Stimulated activated CD4-positive, alpha-beta T cell treated with anti-CD3 and anti-CD28 coated beads, TNF-alpha, amount 100 ng/mL, for 1 hour (primary cell): ENCODE measurements around the gene PTPRG.

Experiments
- DNase-seq, 3 donors: peaks; one replicate each; pipeline ENCODE4 v3.0.0-alpha.2; 2020; ENCODE audit warnings: low read depth in 3 of 3, low spot score in 1 of 3

Gene PTPRG

DNA sequence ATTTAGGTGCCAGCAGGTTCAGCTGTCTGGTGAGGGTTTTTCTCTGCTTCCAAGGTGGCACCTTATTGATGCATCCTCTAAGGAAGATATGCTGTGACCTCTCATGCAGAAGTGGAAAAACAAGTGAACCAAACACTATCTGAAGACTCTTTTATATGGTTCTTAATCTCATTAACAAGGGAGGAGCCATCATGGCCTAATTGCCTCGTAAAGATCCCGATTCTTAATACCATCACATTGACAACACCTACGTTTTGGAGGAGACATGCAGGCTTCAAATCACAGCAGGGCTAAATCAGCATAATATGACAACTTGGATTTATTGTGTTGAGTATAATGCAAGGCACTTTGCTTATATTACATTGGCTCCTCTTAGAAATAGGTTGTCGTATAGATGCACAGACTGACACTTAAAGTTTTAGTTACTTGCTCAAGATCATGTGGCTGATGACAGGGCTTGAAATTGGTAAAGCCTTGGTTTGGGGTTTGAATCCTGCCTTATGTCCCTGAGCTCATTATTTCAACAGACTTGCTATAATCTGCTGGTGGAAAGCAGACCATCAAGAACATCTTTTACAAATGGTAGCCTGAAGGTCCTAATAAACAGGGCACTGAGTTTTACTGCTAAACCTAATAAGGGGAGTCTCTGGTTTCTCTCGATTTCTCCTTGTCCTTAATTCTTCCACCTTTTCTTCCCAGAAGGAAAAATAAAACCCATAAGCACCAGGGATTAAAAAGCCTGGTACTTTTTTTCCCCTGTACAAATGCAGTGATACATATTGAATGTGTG, 88.2 kb downstream of the PTPRG start:
- DNase-seq, result no peak

DNA sequence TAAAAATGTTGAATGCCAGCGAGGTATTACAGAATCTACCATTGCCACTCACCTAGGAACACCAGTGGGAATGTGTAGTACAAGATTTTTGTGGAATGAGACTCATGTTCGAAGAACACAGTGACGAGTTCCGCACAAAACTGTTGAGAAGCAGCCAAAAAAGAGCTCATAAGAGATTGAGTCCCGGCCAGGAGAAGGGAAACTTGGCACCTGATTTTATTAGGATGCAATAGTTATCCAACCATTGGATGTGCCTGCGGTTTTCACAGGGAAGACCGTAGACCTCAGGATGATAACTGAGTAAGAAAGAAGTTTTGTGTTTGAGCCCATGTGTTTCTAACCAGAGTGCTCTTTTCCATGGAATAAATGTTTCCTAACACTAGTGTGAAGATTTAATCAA, 88.9 kb downstream of the PTPRG start:
- DNase-seq, result no peak

DNA sequence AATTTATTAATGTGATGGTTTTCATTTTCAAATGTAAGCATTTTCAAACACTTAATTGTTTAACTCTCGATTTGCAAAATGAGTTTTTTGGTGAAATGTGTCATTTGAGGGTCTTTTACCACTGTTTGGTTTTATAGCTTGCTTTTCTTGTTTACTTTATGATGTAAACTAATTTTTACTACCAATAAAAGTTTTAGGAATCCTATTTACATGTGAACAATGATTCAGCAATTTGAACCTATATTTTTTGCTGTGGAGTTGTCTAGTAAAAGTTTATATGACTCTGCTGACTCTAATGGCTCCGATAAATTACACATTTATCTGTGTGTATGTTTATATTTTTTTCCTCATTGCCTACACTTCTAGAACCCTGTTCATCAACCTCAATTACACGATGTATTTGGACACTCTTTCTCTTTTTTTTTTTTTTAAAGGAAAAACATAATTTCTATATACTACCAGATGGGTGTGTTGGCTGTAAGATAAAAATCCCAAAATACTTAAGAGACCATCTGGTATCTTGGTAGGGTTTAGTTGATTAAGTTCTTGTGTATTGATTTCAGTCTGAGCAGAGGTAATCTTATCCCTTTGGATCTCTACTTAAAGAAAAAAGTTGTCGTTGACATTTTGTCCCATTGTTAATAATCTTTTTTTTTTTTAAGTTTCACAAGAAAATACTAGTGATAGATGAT, 89.5 kb downstream of the PTPRG start:
- DNase-seq, result no peak

DNA sequence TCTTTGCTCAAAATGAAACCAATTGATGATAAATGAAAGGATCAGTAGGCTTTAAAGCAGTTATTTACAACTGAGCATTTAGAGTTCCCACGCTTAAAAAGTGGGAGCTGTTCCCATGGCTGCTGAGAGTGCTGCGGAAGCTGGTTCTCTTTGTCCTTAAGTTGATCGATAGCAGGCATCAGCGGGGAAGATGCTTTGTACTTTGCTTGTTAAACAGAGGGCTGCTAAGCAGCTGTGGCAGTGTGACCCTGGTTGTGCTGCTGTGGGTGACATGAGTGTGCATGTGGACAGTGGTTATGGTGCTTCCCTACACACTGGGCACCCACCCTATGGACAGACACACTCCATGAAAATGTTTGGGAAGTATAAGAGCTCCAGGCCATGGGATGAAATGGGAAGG, 96.3 kb downstream of the PTPRG start:
- DNase-seq, result no peak

DNA sequence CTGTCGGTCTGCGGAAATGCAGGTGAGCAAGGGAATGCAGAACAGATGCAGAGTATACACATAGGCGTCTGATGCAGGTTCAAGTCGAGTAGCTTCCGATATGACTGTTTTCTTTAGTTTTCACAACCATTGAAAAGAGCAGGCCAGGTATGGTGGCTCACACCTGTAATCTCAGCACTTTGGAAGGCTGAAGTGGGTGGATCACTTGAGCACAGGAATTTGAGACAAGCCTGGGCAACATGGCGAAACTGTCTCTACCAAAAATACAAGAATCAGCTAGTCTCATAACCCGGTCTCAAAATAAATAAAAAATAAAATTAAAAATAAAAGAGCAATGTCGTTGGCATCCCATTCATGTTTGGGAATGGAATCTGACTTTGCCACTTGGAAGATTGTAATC, 101.5 kb downstream of the PTPRG start:
- DNase-seq, result no peak

DNA sequence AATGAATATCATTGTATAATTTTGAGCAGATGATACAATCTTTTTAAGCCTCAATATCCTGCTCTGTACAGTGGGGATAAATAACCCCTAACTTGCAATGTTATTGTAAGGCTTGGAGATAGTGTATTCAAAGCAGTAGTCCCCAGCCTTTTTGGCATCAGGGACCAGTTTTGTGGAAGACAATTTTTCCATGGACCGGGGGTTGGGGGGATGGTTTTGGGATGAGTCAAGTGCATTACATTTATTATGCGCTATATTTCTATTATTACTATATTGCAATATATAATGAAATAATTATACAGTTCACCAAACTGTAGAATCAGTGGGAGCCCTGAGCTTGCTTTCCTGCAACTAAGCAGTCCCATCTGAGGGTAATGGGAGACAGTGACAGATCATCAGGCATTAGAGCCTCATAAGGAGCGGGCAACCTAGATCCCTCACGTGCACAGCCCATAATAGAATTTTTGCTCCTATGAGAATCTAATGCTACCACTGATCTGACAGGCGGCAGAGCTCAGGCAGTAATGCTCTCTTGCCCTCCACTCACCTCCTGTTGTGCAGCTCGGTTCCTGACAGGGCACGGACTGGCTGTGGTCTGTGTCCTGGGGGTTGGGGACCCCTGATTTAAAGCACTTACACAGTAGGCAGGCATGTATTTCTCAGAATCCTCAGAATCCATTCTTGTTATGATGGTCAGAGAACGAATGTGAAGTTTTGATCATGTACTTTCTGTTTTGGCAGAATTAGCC, 102.2 kb downstream of the PTPRG start:
- DNase-seq, result no peak

DNA sequence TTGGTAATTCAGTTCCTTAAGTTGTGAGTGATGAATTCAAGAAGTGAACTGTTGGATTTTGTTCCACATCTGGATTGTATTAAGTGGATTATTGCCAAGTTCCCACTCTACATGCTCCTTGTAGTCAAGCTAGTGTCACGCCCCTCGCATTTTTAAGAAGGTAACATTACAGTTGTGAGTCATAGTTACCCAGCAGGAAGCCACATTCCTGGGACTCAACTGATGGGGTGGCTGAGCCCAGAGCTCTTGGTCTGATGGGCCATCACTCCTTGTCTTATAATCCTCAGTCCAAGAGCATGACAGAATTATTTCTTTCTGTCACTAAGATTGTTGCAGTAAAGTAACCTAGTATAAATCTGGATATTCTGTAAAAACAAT, 102.7 kb downstream of the PTPRG start:
- no peak for DNase-seq

DNA sequence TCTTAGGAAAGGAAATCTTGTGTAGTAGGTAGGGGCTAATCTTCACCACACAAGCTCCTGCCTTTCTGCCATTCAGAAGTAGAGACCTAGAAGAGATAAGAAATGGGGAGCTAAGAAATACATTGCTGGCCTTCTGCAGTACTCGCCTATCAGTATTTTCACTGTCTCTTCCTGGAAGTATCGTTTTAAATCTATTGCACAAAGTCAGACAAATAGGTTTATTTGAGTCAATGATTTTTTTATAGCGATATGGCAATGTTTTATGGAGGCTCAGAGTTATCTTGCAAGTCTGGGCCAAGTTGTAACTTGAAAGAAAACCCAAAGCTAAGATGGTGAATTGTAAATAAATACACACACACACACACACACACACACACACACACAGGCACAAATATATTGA, 103.8 kb downstream of the PTPRG start:
- no peak for DNase-seq

DNA sequence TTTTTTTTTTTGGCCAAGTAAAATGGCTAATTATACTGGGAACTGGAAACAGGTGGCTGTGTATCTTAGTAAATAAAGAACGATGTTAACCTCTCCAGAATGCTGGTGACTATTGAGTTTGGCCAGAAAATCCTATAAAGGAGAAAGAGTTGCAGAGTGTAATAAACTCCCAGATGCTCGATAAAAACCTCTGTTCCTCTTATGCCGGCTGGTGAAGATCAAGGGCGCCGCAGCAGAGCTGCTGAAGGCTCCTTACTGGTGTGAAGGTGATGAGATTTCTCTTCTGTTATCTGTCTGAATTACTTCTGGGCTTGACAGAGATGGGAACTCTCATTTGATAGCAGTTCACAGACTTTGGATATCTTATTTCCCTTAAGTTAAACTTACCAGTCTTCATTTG, 104.6 kb downstream of the PTPRG start:
- DNase-seq, result no peak

DNA sequence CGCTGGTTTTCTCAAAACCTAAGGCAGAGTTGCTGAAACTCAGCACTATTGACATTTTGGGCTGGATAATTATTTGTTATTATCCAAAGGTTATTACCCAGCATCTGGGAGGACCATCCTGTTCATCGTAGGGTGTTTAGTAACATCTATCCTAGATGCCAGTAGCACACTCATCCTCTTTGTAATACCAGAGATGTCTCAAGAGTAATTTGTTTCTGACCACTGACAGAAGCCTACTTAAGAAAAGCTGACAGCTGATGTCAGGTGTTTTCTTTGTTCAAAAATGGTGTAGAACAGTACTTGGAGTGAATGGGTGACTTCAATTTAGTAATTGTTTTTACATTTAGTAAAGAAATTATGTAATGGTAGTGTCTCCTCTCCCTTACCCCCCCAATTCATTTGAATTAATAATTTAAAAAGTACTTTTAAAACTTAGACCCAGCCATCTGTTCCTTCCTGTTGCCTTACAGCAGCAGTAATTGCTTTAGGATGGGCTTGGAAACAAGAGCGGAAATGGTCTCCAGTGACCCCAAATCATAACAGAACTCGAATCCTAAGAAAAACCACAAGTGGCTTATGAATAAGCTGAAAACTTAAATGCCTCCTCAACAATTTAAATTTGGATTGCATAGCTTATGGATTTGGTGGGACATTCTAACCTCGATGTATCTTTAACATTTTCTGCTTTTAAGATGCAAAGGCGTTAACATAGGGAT, 105.4 kb downstream of the PTPRG start:
- DNase-seq, result no peak

DNA sequence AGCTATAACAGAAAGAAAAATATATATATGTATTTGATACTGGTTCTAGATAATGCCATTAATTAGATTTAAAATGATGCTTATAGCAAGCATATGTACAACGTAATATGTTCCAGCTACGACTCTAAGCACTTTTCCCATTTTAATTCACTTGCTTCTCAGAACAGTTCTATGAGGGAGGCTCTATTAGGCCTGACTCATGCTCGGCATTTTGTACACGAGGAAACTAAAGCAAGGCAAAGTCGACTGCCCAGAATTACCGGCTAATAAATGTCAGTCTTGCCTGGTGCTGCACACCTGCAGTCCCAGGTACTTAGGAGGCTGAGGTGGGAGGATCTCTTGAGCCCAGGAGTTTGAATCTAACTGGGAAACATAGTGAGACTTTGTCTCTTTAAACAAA, 106.0 kb downstream of the PTPRG start:
- DNase-seq, result no peak

DNA sequence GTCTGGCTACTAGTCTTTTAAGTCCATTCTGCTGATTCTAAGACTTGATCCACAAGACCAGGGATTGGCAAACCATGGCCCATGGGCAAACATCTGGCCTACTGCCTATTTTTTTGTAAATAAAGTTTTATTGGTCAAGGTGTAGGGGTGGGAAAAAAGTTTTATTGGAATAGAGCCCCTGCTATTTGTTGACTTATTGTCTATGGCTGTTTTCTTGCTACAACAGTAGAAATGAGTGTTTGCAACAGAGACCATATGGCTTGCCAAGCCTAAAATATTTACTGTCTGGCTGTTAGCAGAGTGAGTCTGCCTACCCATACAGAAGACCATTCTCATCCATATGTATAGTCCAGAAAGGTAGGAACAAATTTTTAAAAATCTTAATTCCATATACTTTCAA, 106.4 kb downstream of the PTPRG start:
- no peak for DNase-seq

DNA sequence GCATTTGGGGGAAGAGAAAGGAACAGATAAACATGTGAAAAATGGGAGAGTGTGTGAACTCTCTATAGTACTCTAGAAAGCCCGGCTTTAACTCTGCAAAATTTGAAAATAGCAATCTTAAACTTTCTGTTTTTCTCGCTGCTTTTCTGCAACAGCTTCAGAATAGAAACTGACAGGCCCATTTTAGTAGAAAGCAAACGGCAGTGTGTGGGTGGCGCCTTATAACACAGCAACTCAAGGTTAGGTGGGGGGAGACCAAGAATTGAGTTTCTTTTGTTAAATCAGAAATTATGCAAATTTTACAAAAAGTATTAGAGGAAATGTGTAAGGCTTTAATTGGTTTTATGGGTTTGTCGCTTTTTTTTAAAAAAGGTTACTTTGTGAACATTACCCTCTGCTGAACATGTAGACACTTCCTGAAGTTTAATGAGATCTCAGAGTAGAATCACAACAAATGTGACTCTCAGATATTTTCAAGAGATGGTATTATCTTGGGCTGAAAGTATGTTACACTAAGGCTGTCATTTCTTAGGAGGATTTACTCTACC, 107.0 kb downstream of the PTPRG start:
- DNase-seq, result no peak

DNA sequence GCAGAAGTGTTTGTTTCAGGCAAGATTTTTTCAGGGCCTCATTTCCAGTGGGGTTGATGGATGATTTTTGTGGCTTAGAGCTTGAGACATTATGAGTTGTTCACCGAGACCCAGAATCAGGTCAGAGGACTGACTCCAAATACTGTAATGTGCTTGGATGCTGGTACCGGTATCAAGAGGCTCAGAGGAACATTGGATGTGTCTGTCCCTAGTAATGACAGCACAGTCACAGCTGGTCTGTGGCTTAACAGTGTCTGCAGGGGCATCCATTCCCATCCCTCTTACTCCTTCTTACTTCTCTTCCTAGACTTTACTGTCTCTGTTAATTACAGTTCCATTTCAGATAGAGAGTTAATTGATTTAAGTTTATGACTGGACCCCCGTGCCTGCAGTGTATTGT, 107.8 kb downstream of the PTPRG start:
- no peak for DNase-seq

DNA sequence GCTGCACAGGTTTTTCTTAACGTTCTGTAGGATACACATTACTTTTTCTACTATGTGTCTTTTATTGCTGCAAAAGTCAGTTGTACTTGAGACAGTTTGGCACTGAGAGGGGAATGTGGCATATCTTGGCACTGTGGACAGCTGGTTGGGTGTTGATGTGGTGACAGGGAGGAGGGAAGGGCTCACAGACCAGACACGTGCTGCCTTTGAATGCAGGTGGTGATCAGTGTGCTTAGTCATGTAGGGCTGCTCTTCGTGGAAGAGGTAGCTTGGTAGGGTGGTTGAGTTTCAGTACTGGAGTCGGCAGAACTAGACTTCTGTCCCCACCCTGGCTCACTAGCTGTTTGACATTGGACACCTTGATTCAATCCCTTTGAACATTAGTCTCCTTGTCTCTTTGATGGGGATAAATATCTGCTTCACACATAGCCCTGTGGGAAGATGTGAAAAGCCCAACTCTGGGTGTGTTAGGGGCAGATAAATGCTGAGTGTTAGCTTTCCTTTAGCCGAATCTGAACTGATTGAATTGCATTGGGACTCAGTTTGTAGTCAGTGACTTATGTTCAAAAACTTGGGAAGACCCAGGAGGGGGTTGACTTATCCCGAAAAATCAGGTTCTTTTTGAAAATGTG, 108.4 kb downstream of the PTPRG start:
- DNase-seq, result no peak

DNA sequence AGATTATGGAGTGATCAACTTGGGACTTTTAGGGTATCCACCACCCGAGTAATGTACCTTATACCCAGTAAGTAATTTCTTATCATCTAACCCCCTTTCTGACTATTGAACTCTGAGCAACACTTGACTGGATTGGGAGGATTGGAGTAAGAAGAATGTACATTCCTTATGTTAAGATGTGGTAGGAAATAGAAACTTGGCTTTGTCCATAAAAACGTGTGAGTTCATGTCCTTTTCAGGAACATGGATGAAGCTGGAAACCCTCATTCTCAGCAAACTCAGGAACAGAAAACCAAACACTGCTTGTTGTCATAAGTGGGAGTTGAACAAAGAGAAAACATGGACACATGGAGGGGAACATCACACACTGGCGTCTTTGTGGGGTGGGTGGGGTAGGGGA, 112.3 kb downstream of the PTPRG start:
- DNase-seq, result no peak

DNA sequence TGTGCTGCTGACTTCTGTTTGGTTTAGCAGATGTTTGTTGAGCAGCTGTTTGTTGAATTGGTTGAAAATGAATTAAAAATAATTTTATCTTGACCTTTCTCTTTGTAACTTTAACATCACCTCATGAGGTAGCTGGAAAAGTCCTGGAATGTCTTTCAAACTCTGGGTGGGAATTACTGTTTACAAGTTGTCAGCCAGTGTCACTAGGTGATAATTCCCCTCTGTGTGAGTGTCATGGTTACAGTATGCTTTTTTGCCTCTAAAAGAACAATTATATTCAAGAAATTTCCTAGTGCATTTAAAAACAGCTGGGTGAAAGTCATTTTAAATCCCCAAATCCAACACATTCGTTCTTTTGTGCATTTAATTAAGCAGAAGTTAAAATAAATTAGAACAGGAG, 113.2 kb downstream of the PTPRG start:
- no peak for DNase-seq

DNA sequence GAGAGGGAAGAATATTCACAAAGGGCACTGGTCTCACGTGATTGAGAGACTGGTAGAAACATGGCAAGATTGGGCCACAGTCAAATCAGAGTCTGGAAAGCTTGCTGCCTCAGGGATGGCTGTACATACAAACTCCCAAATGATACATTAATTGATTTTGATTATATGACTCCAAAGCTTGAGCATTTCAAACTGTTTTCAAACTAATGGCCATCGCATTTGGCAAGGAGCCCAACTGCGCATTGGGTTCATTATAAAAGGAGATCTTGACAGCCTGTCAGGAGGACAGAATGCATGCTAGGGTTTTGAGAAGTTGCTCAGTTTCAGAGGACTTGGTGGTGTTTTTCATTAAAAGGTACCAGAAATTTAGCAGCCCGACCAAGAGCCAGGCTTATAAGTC, 117.7 kb downstream of the PTPRG start:
- DNase-seq, result no peak

DNA sequence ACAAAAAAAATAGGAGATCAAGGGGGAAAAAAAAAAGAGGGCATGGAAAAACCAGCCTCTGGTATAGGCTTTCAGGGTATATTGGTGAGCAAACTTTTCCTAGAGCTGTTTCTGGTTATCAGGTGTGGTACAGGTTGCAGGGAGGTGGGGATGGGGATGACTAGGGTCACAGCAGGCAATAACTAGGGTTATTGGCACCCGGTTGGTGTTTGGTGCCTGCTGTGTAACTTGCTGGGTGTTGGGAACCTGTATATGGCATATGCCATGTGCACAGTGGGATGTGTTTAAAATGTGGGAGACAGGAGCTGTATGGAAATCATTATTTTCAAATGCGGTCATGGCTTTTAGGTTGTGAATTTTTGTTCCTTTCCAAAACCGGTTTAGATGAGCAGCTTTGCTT, 119.2 kb downstream of the PTPRG start:
- no peak for DNase-seq

DNA sequence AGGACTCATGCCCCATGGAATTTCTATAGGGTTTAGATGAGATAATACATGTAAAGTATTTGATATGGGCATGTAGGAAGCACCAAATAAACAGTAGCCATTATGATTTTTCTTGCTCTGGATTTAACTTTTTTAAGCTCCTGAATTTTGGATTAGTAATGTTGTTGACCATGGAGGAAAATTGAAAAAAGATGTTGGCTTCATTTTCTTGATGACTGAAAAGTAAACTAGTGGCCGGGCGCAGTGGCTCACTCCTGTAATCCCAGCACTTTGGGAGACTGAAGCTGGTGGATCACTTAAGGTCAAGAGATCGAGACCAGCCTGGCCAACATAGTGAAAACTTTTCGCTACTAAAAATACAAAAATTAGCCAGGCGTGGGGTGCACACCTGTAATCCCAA, 120.3 kb downstream of the PTPRG start:
- no peak for DNase-seq
